Stimulated activated CD4-positive, alpha-beta T cell treated with anti-CD3 and anti-CD28 coated beads, Interleukin-1b, Interleukin-23, amount 100 ng/mL, for 4 hours (primary cell): ENCODE results near the gene PLA2G2E.
A peak's percentile ranks its signal among the peaks of the same experiment; 100 is the strongest.
"Not testable (repeated sequence)": the region's sequence is repeated elsewhere in the genome, so short reads cannot be mapped to it uniquely, and the experiment has no call there.

Source experiments
- DNase-seq, 2 donors: peaks; one replicate each; pipeline ENCODE4 v3.0.0-alpha.2; 2020; ENCODE audit warnings: low read depth in 2 of 2

Gene PLA2G2E

DNA sequence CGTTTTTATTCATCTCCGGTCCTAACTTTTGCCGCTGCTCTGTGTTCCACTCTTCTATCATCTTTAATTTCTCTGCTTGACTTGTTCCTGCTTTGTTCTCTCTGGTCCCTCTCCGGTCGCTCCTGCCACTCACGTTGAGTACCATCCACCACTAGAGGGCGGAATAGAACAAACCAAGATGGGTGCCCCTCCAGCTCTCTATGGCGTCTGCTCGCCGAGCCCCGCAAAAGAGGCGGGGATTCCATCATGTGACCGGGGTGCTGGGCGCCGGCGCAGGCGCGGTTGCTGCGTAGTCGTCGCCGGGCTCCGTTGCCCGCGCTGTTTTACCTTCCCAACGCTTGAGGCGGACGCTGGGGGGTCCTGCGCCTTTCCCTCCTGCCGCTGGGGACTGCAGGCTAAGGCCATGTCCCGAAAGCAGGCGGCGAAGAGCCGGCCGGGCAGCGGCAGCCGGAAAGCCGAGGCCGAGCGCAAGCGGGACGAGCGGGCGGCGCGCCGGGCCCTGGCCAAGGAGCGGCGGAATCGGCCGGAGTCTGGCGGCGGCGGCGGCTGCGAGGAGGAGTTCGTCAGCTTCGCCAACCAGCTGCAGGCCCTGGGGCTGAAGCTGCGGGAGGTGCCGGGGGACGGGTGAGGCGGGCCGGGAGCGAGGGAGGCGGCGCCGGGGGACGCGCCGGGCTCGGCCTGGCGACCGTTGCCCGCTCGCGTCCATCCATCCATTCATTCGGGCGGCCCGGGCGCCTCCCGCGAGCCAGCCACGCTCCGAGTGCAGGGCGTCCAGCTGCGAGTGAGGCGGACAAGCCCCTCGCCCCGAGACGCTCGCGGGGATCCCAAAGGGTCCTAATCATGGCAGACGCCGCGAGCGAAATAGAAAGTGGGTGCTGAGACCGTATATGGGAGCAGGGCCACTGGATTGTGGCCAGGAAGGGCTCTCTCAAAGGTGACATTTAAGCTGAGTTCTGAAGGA is 41.0 kb downstream of the PLA2G2E start, which contains the start of gene OTUD3:
TSS of gene OTUD3 (plus strand) at position 285 of the 961 bp plus-strand sequence. CDS start at position 404, 119 bp downstream.
- DNase-seq: peak; percentile 87 to 93

GRCh38 chr1:19880841-19881240 is 42.6 kb downstream of the PLA2G2E start:
- DNase-seq: not testable (repeated sequence)

- DNase-seq: no peak
These were observed 43.8 kb downstream of the PLA2G2E start for GRCh38 chr1:19879661-19880060.

DNA sequence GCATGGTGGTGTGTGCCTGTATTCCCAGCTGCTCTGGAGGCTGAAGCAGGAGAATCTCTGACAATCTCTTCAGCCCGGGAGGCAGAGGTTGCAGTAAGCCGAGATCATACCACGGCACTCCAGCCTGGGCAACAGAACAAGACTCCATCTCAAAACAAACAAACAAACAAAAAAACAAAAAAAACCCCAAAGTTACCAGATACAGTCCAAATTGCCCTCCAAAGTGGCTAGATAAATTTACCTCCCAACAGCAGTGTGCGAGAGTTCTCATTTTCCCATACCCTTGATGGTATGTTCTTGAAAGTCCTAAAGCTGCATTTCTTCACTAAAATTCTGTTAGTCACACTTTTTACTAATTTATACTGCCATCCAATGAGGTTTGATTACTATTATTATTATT is 44.2 kb downstream of the PLA2G2E start:
- DNase-seq: no peak

GRCh38 chr1:19878637-19878985 is 44.8 kb downstream of the PLA2G2E start:
- DNase-seq: no peak

- no peak for DNase-seq
These were observed 45.4 kb downstream of the PLA2G2E start for GRCh38 chr1:19877821-19878636.

GRCh38 chr1:19877181-19877750 is 46.2 kb downstream of the PLA2G2E start:
- DNase-seq: no peak

DNA sequence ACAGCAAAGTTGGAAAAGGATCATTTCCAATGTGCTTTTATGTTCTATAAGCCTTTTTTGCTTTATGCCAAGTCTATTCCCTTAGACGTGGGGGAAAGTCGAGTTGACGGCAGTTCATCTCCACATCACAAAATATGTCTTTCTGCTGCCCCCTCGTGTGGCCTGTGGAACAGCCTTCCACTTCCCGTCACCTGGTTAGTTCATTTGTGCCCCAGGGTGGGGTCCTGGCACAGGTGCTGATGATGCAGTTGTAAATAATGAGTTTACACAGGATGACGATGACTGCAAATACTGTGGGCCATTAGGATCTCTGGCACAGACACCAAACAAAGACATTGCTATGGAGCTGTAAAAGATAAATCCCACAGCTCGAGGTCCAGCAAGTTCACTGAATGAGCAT is 51.2 kb downstream of the PLA2G2E start:
- no peak for DNase-seq
